Measurements from ENCODE around the gene MB.

The MB gene

DNA sequence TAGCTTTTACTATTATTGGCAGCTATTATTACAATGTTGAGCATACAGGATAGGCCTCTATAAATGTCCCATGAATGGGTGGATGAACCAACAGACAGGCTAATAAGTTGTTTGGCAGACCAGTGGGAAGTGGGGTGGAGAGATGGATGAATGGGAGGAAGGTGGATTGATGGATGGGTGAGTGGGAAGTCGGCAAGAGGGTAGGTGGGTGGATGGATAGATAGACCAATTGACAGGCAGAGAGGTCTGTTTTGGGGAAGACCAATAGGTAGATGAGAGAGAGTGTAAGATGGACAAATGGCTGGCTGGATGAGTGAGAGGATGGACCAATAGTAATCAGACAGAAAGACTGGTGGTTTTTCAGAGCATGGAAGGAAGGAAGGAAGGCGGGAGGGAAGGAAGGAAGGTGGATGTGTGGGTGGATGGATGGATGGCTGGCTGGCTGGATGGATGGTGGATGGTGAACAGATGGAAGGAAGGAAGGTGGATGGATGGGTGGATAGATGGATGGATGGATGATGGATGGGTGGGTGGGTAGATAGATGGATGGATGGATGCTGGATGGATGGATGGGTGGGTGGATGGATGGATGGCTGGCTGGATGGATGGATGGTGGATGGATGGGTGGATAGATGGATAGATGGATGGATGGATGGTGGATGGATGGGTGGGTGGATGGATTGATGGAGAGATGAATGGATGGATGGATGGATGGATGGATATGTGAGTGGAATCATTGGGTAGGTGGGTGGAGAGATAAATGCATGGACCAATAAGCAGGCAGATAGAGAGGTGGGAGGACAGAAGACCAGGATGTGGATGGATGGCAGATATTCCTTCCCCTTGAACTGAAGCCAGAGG is 39.1 kb downstream of the MB start:
- no peak for DNase-seq
- H3K4me3 ChIP-seq (ENCODE audit: low read depth, low read length) = no peak overlapping the region
- H3K27me3 ChIP-seq (ENCODE audit: insufficient read depth, low read depth, severe bottlenecking) = no peaks in the 10 kb centered on the region
- H3K27ac ChIP-seq = no peak overlapping the region
- no peaks in the 10 kb centered on the region for H3K36me3 ChIP-seq
- no peaks in the 10 kb centered on the region for H3K9me3 ChIP-seq (ENCODE audit: severe bottlenecking)
- TF ChIP-seq, protein P1, sequence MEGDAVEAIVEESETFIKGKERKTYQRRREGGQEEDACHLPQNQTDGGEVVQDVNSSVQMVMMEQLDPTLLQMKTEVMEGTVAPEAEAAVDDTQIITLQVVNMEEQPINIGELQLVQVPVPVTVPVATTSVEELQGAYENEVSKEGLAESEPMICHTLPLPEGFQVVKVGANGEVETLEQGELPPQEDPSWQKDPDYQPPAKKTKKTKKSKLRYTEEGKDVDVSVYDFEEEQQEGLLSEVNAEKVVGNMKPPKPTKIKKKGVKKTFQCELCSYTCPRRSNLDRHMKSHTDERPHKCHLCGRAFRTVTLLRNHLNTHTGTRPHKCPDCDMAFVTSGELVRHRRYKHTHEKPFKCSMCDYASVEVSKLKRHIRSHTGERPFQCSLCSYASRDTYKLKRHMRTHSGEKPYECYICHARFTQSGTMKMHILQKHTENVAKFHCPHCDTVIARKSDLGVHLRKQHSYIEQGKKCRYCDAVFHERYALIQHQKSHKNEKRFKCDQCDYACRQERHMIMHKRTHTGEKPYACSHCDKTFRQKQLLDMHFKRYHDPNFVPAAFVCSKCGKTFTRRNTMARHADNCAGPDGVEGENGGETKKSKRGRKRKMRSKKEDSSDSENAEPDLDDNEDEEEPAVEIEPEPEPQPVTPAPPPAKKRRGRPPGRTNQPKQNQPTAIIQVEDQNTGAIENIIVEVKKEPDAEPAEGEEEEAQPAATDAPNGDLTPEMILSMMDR (IDR thresholded peaks at IDR 0.05; ENCODE audit: low read depth, low read length) = no peak

DNA sequence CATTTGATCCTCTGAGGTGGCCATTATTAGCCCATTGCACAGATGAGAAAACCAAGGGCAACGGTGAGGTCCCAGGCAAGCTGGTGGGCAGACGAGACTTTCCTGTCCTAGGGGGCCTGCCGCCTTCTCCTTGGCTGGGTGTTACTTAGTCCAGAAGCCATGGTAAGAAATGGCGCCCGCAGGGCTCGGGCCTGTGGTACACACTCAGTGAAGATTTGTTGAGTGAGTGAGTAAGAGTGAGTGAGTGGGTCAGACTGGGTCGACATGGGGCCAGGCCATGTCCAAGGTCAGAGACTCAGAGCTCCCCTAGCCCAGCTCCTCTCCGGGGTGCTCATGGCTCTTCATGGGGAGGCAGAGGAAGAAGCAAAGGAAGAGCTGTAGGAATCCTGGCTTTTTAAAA is 40.5 kb downstream of the MB start:
- no peak overlapping the region for H3K4me3 ChIP-seq (ENCODE audit: low read depth, low read length)
- H3K27ac ChIP-seq = no peak overlapping the region
- no peak for DNase-seq
- H3K27me3 ChIP-seq (ENCODE audit: insufficient read depth, low read depth, severe bottlenecking) = no peaks in the 10 kb centered on the region
- H3K9me3 ChIP-seq (ENCODE audit: severe bottlenecking) = no peaks in the 10 kb centered on the region
- H3K36me3 ChIP-seq = no peaks in the 10 kb centered on the region
- TF ChIP-seq, protein P1 (IDR thresholded peaks at IDR 0.05; ENCODE audit: low read depth, low read length) = no peak

DNA sequence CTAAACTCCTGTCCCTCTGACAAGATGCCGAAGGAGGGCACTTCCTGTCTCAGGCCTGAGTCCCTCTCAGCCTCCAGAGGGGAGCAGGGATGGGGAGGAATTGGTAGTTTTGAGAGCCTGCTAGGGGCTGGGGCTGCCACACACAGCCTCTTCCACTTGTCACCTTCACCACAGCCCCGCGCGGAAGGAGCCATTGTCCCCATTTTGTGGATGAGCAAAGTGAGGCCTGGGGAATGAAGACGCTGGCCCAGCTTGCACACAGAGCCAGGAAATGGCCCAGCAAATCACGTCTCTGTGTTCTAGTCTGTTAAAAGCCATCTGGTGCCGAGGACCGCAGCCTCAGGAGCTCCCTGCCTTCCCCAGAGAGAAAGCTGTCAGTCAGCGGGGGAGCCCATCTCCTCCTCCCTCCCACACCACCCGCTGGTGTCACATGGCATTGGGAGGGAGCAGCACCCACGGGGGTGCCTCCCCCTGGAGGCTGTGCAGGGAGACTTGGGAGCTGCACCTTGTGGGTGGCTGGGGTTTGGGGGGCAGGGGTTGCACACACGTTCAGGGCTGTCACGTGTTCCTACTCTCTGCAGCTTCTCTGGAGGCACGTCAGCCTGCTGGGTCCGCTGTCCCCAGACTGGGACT is 41.9 kb downstream of the MB start:
- peak; percentile 32 for DNase-seq

DNA sequence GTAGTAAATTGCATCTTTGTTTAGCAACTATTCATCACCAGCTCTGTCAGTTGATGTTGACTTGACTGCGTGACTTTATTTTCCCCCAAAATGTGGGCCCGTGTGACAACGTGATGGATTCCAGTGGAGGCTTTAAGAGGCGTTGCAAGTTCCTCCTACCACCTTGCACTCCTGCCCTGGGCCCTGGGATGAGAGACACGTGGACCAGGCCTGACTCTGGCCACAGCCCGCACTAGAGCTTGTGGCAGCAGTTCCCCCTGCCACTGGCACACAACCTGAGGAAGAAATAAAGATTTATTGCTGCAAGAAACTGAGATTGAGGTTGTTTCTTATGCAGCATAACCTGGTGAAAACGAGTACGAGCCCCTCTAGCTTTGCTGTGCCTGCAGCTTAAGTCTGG is 44.6 kb downstream of the MB start:
- Histone ChIP-seq H3K27ac (no peak overlapping the region), H3K27me3 (ENCODE audit: insufficient read depth, low read depth, severe bottlenecking) (peaks cover 11% of the 10 kb centered on the region), H3K4me3 (ENCODE audit: low read depth, low read length) (no peak overlapping the region), H3K36me3 (no peaks in the 10 kb centered on the region), H3K9me3 (ENCODE audit: severe bottlenecking) (no peaks in the 10 kb centered on the region)
- TF ChIP-seq, protein P1 (IDR thresholded peaks at IDR 0.05; ENCODE audit: low read depth, low read length) = no peak
- DNase-seq = no peak

More for the DNA sequence above, 41.9 kb downstream of the MB start:
- TF ChIP-seq, protein P1 (IDR thresholded peaks at IDR 0.05; ENCODE audit: low read depth, low read length) = 0 out of 2 replicates have a peak, but pooled peaks have one; percentile 12
- H3K9me3 ChIP-seq (ENCODE audit: severe bottlenecking) = no peaks in the 10 kb centered on the region
- no peak overlapping the region for H3K4me3 ChIP-seq (ENCODE audit: low read depth, low read length)
- no peaks in the 10 kb centered on the region for H3K27me3 ChIP-seq (ENCODE audit: insufficient read depth, low read depth, severe bottlenecking)
- no peak overlapping the region for H3K27ac ChIP-seq
- no peaks in the 10 kb centered on the region for H3K36me3 ChIP-seq

DNA sequence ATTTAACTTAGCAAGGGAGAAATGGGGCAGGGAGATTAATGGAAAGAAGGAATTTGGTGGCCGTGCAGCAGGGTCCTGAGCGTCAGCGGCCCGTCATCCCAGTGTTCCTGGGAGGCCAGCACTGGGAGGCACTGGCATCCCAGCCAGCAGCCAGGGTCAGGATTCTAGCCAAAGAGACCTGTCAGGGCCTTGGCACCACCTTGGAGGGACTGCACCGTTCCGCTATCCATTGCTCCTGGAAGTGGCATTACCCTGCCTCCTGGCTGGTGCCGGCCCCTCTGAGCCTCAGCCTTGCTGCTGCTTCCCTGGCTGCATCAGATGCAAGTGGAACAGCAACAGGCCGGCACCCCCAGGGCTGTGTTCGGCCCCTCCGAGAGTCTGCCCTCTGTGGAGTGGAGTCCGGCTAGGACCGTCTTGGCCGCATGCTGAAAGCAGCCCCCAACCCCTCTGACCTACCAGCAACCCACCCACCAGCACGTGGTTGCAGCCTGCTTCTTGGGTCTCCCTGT is 46.4 kb downstream of the MB start:
- TF ChIP-seq, protein P1 (IDR thresholded peaks at IDR 0.05; ENCODE audit: low read depth, low read length) = no peak
- no peak for DNase-seq
- H3K36me3 ChIP-seq = no peaks in the 10 kb centered on the region
- peaks cover 12% of the 10 kb centered on the region for H3K27me3 ChIP-seq (ENCODE audit: insufficient read depth, low read depth, severe bottlenecking)
- H3K4me3 ChIP-seq (ENCODE audit: low read depth, low read length) = no peak overlapping the region
- no peak overlapping the region for H3K27ac ChIP-seq
- H3K9me3 ChIP-seq (ENCODE audit: severe bottlenecking) = no peaks in the 10 kb centered on the region
